K562 (cell line): ENCODE measurements around the gene KRTAP10-12. TPM values are rescaled to one million over a fixed set of nuclear protein-coding genes. Genes with fewer than 3 reads are reported as not detected.

Experiments used
- ATAC-seq: fragments of 200-7000 bp; cut with Tn5 transposase; 3 replicates; pipeline ENCODE4 v1.9.1; 2020; ENCODE audit warnings: moderate library complexity
- BruUV-seq: library from RNA; stranded (reverse); fragments of 400-500 nt; replicated peaks from 2 replicates; lab custom pipeline; 2021; lab: Mats Ljungman, UMichigan
- CTCF ChIA-PET: fragments of 300-600 bp; formaldehyde crosslinking; extraction: SDS; loops from one replicate; lab custom pipeline; 2021; ENCODE audit warnings: low intra/inter-chr PET ratio; lab: Yijun Ruan, JAX
- POLR2A ChIA-PET: fragments of 300-600, 350-650 bp; sonication (Branson Sonifier 250); formaldehyde crosslinking; extraction: SDS; loops from one replicate; lab custom pipeline; 2021; ENCODE audit warnings: antibody characterized with exemption, inconsistent platforms; lab: Yijun Ruan, JAX
- DNase-seq, 4 experiments: peaks; one replicate each; pipeline versions ENCODE4 v3.0.0 to v3.0.0-alpha.2; 2011 to 2018; ENCODE audit warnings: low spot score in 3 of 4, mixed read lengths in 3 of 4; ENCODE audit errors: extremely low read depth in 1 of 4
- FAIRE-seq: peaks from 2 replicates; lab custom pipeline; 2011; peaks lifted over from hg19 to GRCh38; lab: Jason Lieb, UNC
- H2AFZ ChIP-seq: 2 replicates; pipeline ENCODE4 v1.6.0; 2011; ENCODE audit warnings: low read depth, low read length, control low read depth, inconsistent platforms
- H3K27ac ChIP-seq: fragments of 200-600 bp; 3 replicates; pipeline ENCODE4 v1.8.0; 2011; ENCODE audit warnings: low read depth, mild to moderate bottlenecking, control low read depth, inconsistent platforms, low read length, moderate library complexity, mixed read lengths; ENCODE audit errors: extremely low read depth
- H3K27me3 ChIP-seq, 2 experiments: fragments of 300-600 bp in 1 of 2; 2 replicates in 1 of 2; 3 replicates in 1 of 2; pipeline versions ENCODE4 v1.6.0 to v1.8.0; 2011; ENCODE audit warnings: inconsistent platforms in 2 of 2, low read length in 2 of 2, mild to moderate bottlenecking in 1 of 2, mixed read lengths in 1 of 2, moderate library complexity in 1 of 2; ENCODE audit not compliant: control insufficient read depth in 2 of 2, insufficient read depth in 2 of 2
- H3K36me3 ChIP-seq: fragments of 300-600 bp; 3 replicates; pipeline ENCODE4 v1.8.0; 2011; ENCODE audit warnings: mild to moderate bottlenecking, low read length, inconsistent platforms; ENCODE audit not compliant: control insufficient read depth, insufficient read depth
- H3K4me1 ChIP-seq, 2 experiments: fragments of 200-600 bp in 1 of 2; replicated peaks in 1 of 2; 2 replicates in 1 of 2; 3 replicates in 1 of 2; pipeline versions ENCODE4 v1.5.1 to v1.8.0; 2011; ENCODE audit warnings: inconsistent platforms in 2 of 2, low read length in 2 of 2, mild to moderate bottlenecking in 1 of 2, mixed read lengths in 1 of 2, moderate library complexity in 1 of 2; ENCODE audit not compliant: control insufficient read depth in 2 of 2, insufficient read depth in 2 of 2
- H3K4me2 ChIP-seq: 2 replicates; pipeline ENCODE4 v1.6.1; 2011; ENCODE audit warnings: low read length, control low read depth, inconsistent platforms, mixed read lengths; ENCODE audit not compliant: insufficient read depth
- H3K4me3 ChIP-seq: fragments of 200-600 bp; sonication (generic), shearing (Covaris generic); 2 replicates; pipeline ENCODE4 v1.5.1; 2016; ENCODE audit warnings: control low read depth, inconsistent platforms
- H3K79me2 ChIP-seq: fragments of 200-600 bp; 3 replicates; pipeline ENCODE4 v1.8.0; 2011; ENCODE audit warnings: low read length, inconsistent platforms; ENCODE audit not compliant: control insufficient read depth, insufficient read depth
- H3K9ac ChIP-seq, 2 experiments: 2 replicates each; pipeline versions ENCODE4 v1.6.0 to v1.6.1; 2011; ENCODE audit warnings: low read depth in 2 of 2, low read length in 2 of 2, control low read depth in 1 of 2, inconsistent platforms in 1 of 2, mild to moderate bottlenecking in 1 of 2, mixed read lengths in 1 of 2; ENCODE audit not compliant: insufficient read depth in 1 of 2
- H3K9me1 ChIP-seq: one replicate; pipeline ENCODE4 v1.6.0; 2011; ENCODE audit warnings: inconsistent platforms, mild to moderate bottlenecking, low read length, moderate library complexity; ENCODE audit not compliant: control insufficient read depth, insufficient read depth
- H3K9me3 ChIP-seq: replicated peaks from 2 replicates; pipeline ENCODE4 v1.5.1; 2011; ENCODE audit warnings: low read depth, low read length, inconsistent platforms; ENCODE audit not compliant: control insufficient read depth, insufficient read depth
- H4K20me1 ChIP-seq: replicated peaks from 2 replicates; pipeline ENCODE4 v1.6.1; 2011; ENCODE audit warnings: low read length, inconsistent platforms, mixed read lengths; ENCODE audit not compliant: control insufficient read depth, insufficient read depth
- ARID3B ChIP-seq: fragments of 250-450 bp; sonication (Bioruptor Pico); IDR thresholded peaks from 2 replicates; pipeline ENCODE4 v1.4.0; 2020; ENCODE audit warnings: borderline replicate concordance
- CCNT2 ChIP-seq: IDR thresholded peaks from 2 replicates; pipeline ENCODE4 v1.6.1; 2011; ENCODE audit warnings: borderline replicate concordance, low read depth, mild to moderate bottlenecking, moderate library complexity, mixed read lengths, low read length; ENCODE audit not compliant: insufficient read length; ENCODE audit errors: extremely low read depth
- CREB1 ChIP-seq, 2 experiments: sonication (generic) in 1 of 2; formaldehyde crosslinking in 1 of 2; IDR thresholded peaks; 2 replicates each; pipeline versions ENCODE4 v1.6.1 to v1.8.0; 2012 to 2022; ENCODE audit warnings: inconsistent platforms in 1 of 2, mild to moderate bottlenecking in 1 of 2, missing genetic modification reagents in 1 of 2, moderate library complexity in 1 of 2
- EP300 ChIP-seq: IDR thresholded peaks from 2 replicates; pipeline ENCODE4 v1.6.1; 2012; ENCODE audit warnings: low read length, improper control_type of control experiment
- GABPB2 ChIP-seq: fragments of 250-450 bp; sonication (Bioruptor Pico); conservative IDR thresholded peaks from 2 replicates; pipeline ENCODE4 v1.5.1; 2021; ENCODE audit warnings: mild to moderate bottlenecking
- HDAC6 ChIP-seq: IDR thresholded peaks from 2 replicates; pipeline ENCODE4 v1.6.1; 2012; ENCODE audit warnings: low read depth, mild to moderate bottlenecking, control low read depth, inconsistent platforms, low read length, moderate library complexity
- KLF6 ChIP-seq: fragments of 250-450 bp; sonication (Bioruptor Pico); IDR thresholded peaks from 2 replicates; pipeline ENCODE4 v1.4.0; 2020; ENCODE audit warnings: mild to moderate bottlenecking, moderate library complexity, borderline replicate concordance
- PTRF ChIP-seq: fragments of 450-650 bp; IDR thresholded peaks from 2 replicates; pipeline ENCODE4 v1.6.1; 2016; ENCODE audit warnings: mild to moderate bottlenecking, missing genetic modification characterization, missing compliant biosample characterization
- SETDB1 ChIP-seq: IDR thresholded peaks from one replicate; pipeline ENCODE4 v1.6.1; 2012; ENCODE audit warnings: low read length, control low read depth, inconsistent platforms
- TBL1XR1 ChIP-seq, 2 experiments: IDR thresholded peaks; 2 replicates each; pipeline ENCODE4 v1.6.1; 2012; ENCODE audit warnings: improper control_type of control experiment in 2 of 2, low read length in 2 of 2, mild to moderate bottlenecking in 1 of 2
- XRCC4 ChIP-seq: IDR thresholded peaks from one replicate; pipeline ENCODE4 v1.6.1; 2011; ENCODE audit not compliant: insufficient read depth, insufficient read length; ENCODE audit errors: extremely low read depth
- WGBS: fragments of 100-300 bp; shearing (Covaris generic); methylation state at CpG from one replicate; pipeline ENCODE4 v1.1.6; 2016; ENCODE audit warnings: low coverage, mixed read lengths; ENCODE audit not compliant: insufficient coverage; ENCODE audit errors: missing lambda C conversion rate; 5-methylcytosine and 5-hydroxymethylcytosine counted together
- in situ Hi-C: fragments of 300-500 bp; cut with MboI; formaldehyde crosslinking; loops from 4 replicates; pipeline ENCODE4 v1.15.0; 2018; ENCODE audit warnings: inconsistent platforms, mixed read lengths
- intact Hi-C: fragments of 100-400 bp; cut with micrococcal nuclease; formaldehyde crosslinking; loops from 2 replicates; pipeline ENCODE4 v1.14.2; 2022
- polyA plus RNA-seq, 8 experiments: library from polyadenylated mRNA; depleted of rRNA in 4 of 8; stranded (reverse) in 5 of 8; unstranded in 3 of 8; fragments of >200 nt; fragmentation: Nextera tagmentation in 2 of 8; fragmentation: Illumina TruSeq in 1 of 8; extraction: Ambion mirVana in 2 of 8; extraction: Trizol in 1 of 8; gene quantifications; 2 replicates each; pipeline versions ENCODE4 v1.2.1 to v1.2.3, GENCODE V29; 2011 to 2014; ENCODE audit warnings: inconsistent platforms in 1 of 8, missing spikeins in 1 of 8
- total RNA-seq, 7 experiments: library from RNA; depleted of rRNA in 6 of 7; stranded (reverse); fragments of >200 nt in 6 of 7; fragmentation: Illumina TruSeq in 2 of 7; extraction: Trizol in 2 of 7; gene quantifications; 2 replicates each; pipeline versions ENCODE4 v1.2.1 to v1.2.3, GENCODE V29; 2011 to 2021; ENCODE audit warnings: low replicate concordance in 1 of 7
- TF ChIP-seq, protein P1 (sequence below): fragments of 250-450 bp; sonication (Bioruptor Pico); IDR thresholded peaks from 2 replicates; pipeline ENCODE4 v1.4.0; 2020; ENCODE audit warnings: mild to moderate bottlenecking, moderate library complexity

Gene KRTAP10-12
- total and polyA plus RNA-seq, 9 of the 15 experiments (the other 6 are each of a cell fraction or from before 2014, with no cell fraction given), result not detected

GRCh38 chr21:44706706-44707581 is 10.0 kb downstream of the KRTAP10-12 start:
- H3K27ac ChIP-seq, result no peak overlapping the region
- FAIRE-seq (no peak), ATAC-seq (no peak), DNase-seq (no peak)
- peaks cover 41 to 75% of the 10 kb centered on the region in 2 experiments; a peak in 4 of 5 replicates for H3K27me3 ChIP-seq
- no peaks in the 10 kb centered on the region for H3K9me3 ChIP-seq
- no peak overlapping the region for H2AFZ ChIP-seq
- no peaks in the 10 kb centered on the region for H3K79me2 ChIP-seq
- no peak overlapping the region for H3K9ac ChIP-seq
- H3K36me3 ChIP-seq, result no peaks in the 10 kb centered on the region
- no peak overlapping the region for H3K4me2 ChIP-seq
- intact Hi-C loops (no loop called here), in situ Hi-C loops (no loop called here)
- WGBS, result 30% methylated on average over 36 of the region's 46 CpGs
- CTCF ChIA-PET, result no interaction called here
- H3K4me1 ChIP-seq, result peaks cover 0 to 21% of the 10 kb centered on the region in 2 experiments; a peak in 1 of 5 replicates
- POLR2A ChIA-PET, result no interaction called here
- 0 out of 2 replicates have a peak, but pooled peaks cover 5% of the 10 kb centered on the region for H4K20me1 ChIP-seq
- H3K4me3 ChIP-seq, result no peak overlapping the region
- BruUV-seq, result no TSS peak
- H3K9me1 ChIP-seq, result no peaks in the 10 kb centered on the region
- TF ChIP-seq, protein P1, sequence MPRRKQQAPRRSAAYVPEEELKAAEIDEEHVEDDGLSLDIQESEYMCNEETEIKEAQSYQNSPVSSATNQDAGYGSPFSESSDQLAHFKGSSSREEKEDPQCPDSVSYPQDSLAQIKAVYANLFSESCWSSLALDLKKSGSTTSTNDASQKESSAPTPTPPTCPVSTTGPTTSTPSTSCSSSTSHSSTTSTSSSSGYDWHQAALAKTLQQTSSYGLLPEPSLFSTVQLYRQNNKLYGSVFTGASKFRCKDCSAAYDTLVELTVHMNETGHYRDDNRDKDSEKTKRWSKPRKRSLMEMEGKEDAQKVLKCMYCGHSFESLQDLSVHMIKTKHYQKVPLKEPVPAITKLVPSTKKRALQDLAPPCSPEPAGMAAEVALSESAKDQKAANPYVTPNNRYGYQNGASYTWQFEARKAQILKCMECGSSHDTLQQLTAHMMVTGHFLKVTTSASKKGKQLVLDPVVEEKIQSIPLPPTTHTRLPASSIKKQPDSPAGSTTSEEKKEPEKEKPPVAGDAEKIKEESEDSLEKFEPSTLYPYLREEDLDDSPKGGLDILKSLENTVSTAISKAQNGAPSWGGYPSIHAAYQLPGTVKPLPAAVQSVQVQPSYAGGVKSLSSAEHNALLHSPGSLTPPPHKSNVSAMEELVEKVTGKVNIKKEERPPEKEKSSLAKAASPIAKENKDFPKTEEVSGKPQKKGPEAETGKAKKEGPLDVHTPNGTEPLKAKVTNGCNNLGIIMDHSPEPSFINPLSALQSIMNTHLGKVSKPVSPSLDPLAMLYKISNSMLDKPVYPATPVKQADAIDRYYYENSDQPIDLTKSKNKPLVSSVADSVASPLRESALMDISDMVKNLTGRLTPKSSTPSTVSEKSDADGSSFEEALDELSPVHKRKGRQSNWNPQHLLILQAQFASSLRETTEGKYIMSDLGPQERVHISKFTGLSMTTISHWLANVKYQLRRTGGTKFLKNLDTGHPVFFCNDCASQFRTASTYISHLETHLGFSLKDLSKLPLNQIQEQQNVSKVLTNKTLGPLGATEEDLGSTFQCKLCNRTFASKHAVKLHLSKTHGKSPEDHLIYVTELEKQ, result no peak
- TF ChIP-seq TBL1XR1 (IDR thresholded peaks at IDR 0.05; ENCODE audit: low read length in 2 of 2), result no peak
- no peak for TF ChIP-seq KLF6 (CRISPR knock-in tag)
- no peak for TF ChIP-seq EP300
- TF ChIP-seq ARID3B (CRISPR knock-in tag), result no peak
- TF ChIP-seq CCNT2, result no peak
- no peak for TF ChIP-seq HDAC6
- TF ChIP-seq PTRF, result no peak
- no peak for TF ChIP-seq CREB1 (IDR thresholded peaks at IDR 0.05)
- no peak for TF ChIP-seq CREB1 (CRISPR knock-in tag; IDR thresholded peaks at IDR 0.05)
- no peak for TF ChIP-seq SETDB1
- no peak for TF ChIP-seq XRCC4
- no peak for TF ChIP-seq GABPB2 (CRISPR knock-in tag)
